Stomach (tissue), 9 donors: ENCODE measurements around the gene TIGD1. TPM values are rescaled to one million over a fixed set of nuclear protein-coding genes. Genes with fewer than 3 reads are reported as not detected.

ENCODE experiments used
- DNase-seq, 2 donors: peaks; one replicate each; pipeline versions ENCODE4 v3.0.0 to v3.0.0-alpha.2; 2013 to 2019
- H3K27ac ChIP-seq, 5 donors: fragments of 200-600 bp in 4 of 5; sonication (generic) in 4 of 5; one replicate each; pipeline ENCODE4 v1.5.1; 2013 to 2019; ENCODE audit warnings: mild to moderate bottlenecking in 1 of 5, moderate library complexity in 1 of 5
- H3K27me3 ChIP-seq, 3 donors: fragments of 200-600 bp; sonication (generic); one replicate each; pipeline ENCODE4 v1.5.1; 2017 to 2019; ENCODE audit warnings: mixed run types in 1 of 3
- H3K36me3 ChIP-seq, 4 donors: fragments of 200-600 bp; sonication (generic); 1 replicate in 3 of 4; 2 replicates in 1 of 4; pipeline ENCODE4 v1.5.1; 2016 to 2019
- H3K4me1 ChIP-seq, 4 donors: fragments of 200-600 bp; sonication (generic); one replicate each; pipeline ENCODE4 v1.5.1; 2016 to 2019
- H3K4me3 ChIP-seq, 4 donors: fragments of 200-600 bp; sonication (generic) in 3 of 4; one replicate each; pipeline ENCODE4 v1.5.1; 2016 to 2019; ENCODE audit warnings: mild to moderate bottlenecking in 1 of 4
- H3K9me3 ChIP-seq, 4 donors: fragments of 200-600 bp; sonication (generic); one replicate each; pipeline ENCODE4 v1.5.1; 2016 to 2019
- EP300 ChIP-seq: sonication (generic); formaldehyde crosslinking; IDR thresholded peaks from one replicate; pipeline ENCODE4 v1.6.1; 2017; ENCODE audit warnings: antibody characterized with exemption
- POLR2A ChIP-seq, 4 donors: fragments of 450-650 bp; IDR thresholded peaks; one replicate each; pipeline ENCODE4 v1.6.1; 2016; ENCODE audit warnings: antibody characterized with exemption in 4 of 4, control low read depth in 2 of 4, mild to moderate bottlenecking in 1 of 4, moderate library complexity in 1 of 4
- POLR2AphosphoS5 ChIP-seq, 3 donors: sonication (generic); formaldehyde crosslinking; IDR thresholded peaks; one replicate each; pipeline ENCODE4 v1.6.1; 2016; ENCODE audit warnings: antibody characterized with exemption in 3 of 3
- WGBS, 5 donors: extraction: QIAGEN DNeasy Blood & Tissue Kit in 3 of 5; methylation state at CpG; one replicate each; pipeline versions ENCODE4 v1.1.5 to v1.1.7; 2013 to 2018; 5-methylcytosine and 5-hydroxymethylcytosine counted together
- intact Hi-C: fragments of 100-400 bp; cut with DNase I; formaldehyde crosslinking; loops from one replicate; pipeline ENCODE4 v1.15.1; 2023; ENCODE audit warnings: low total_unique reads
- polyA plus RNA-seq, 3 donors: library from polyadenylated mRNA; stranded (reverse); fragments of 200-250 nt; gene quantifications; one replicate each; pipeline ENCODE4 v1.2.3, GENCODE V29; 2013
- total RNA-seq, 5 donors: library from RNA; depleted of rRNA; stranded (reverse); fragments of >200 nt; gene quantifications; one replicate each; pipeline versions ENCODE4 v1.1.0 to v1.2.3, GENCODE V29; 2014 to 2016
- TF ChIP-seq, protein P1 (sequence below), 7 experiments: fragments of 450-650 bp in 4 of 7; fragments of 200-600 bp in 3 of 7; sonication (generic) in 3 of 7; IDR thresholded peaks; one replicate each; pipeline ENCODE4 v1.5.1; 2016 to 2019; ENCODE audit warnings: antibody characterized with exemption in 7 of 7, control low read depth in 2 of 7, mild to moderate bottlenecking in 1 of 7
- donor health status: healthy with polysubstance abuse.
- donor health status: Bipolar disorder and iron deficiency.
- donor health status: healthy.

Gene TIGD1
- total and polyA plus RNA-seq, 8 donors: 1.2 to 14.5 (median 6.1) TPM

GRCh38 chr2:232593982-232594381 lies 43.6 kb upstream of the TIGD1 start:
- Histone ChIP-seq H3K4me3 (no peak overlapping the region), H3K27me3 (no peaks in the 10 kb centered on the region), H3K36me3 (no peaks in the 10 kb centered on the region), H3K9me3 (no peaks in the 10 kb centered on the region), H3K4me1 (peaks cover 4 to 16% (median 9%) of the 10 kb centered on the region in 4 donors), H3K27ac (no peak overlapping the region)
- intact Hi-C loops: no loop called here
- no peak for TF ChIP-seq POLR2AphosphoS5 (IDR thresholded peaks at IDR 0.05)
- TF ChIP-seq, protein P1, sequence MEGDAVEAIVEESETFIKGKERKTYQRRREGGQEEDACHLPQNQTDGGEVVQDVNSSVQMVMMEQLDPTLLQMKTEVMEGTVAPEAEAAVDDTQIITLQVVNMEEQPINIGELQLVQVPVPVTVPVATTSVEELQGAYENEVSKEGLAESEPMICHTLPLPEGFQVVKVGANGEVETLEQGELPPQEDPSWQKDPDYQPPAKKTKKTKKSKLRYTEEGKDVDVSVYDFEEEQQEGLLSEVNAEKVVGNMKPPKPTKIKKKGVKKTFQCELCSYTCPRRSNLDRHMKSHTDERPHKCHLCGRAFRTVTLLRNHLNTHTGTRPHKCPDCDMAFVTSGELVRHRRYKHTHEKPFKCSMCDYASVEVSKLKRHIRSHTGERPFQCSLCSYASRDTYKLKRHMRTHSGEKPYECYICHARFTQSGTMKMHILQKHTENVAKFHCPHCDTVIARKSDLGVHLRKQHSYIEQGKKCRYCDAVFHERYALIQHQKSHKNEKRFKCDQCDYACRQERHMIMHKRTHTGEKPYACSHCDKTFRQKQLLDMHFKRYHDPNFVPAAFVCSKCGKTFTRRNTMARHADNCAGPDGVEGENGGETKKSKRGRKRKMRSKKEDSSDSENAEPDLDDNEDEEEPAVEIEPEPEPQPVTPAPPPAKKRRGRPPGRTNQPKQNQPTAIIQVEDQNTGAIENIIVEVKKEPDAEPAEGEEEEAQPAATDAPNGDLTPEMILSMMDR (IDR thresholded peaks at IDR 0.05): no peak
- TF ChIP-seq EP300: no peak
- no peak for TF ChIP-seq POLR2A (IDR thresholded peaks at IDR 0.05)
- 77 to 94% (median 88%) methylated on average over 7 of the region's 7 CpGs for WGBS, 5 donors
- DNase-seq: no peak

GRCh38 chr2:232592772-232593395 lies 42.5 kb upstream of the TIGD1 start:
- 82 to 93% (median 88%) methylated on average over 3 of the region's 3 CpGs for WGBS, 5 donors
- Histone ChIP-seq H3K4me1 (peaks cover 11 to 27% (median 18%) of the 10 kb centered on the region in 4 donors), H3K27ac (peak overlapping the region in 1 of 5 donors; percentile 19), H3K36me3 (no peaks in the 10 kb centered on the region), H3K27me3 (no peaks in the 10 kb centered on the region), H3K9me3 (no peaks in the 10 kb centered on the region), H3K4me3 (no peak overlapping the region)
- intact Hi-C loops: no loop called here
- TF ChIP-seq POLR2A (IDR thresholded peaks at IDR 0.05) (no peak), POLR2AphosphoS5 (IDR thresholded peaks at IDR 0.05) (no peak), EP300 (no peak)
- TF ChIP-seq, protein P1 (IDR thresholded peaks at IDR 0.05): no peak
- DNase-seq: peak in 1 of 2 donors; percentile 23

GRCh38 chr2:232588680-232589585 lies 38.6 kb upstream of the TIGD1 start:
- peak in 1 of 3 donors; percentile 80 for TF ChIP-seq POLR2AphosphoS5 (IDR thresholded peaks at IDR 0.05)
- TF ChIP-seq, protein P1 (IDR thresholded peaks at IDR 0.05): no peak
- Histone ChIP-seq H3K36me3 (peaks cover 0 to 10% (median 4%) of the 10 kb centered on the region in 4 donors), H3K4me1 (peaks cover 11 to 31% (median 18%) of the 10 kb centered on the region in 4 donors), H3K27ac (peak overlapping the region in 3 of 5 donors; percentile 68 to 75 (median 75)), H3K9me3 (peaks cover 0 to 4% (median 0%) of the 10 kb centered on the region in 4 donors), H3K4me3 (no peak overlapping the region), H3K27me3 (no peaks in the 10 kb centered on the region)
- intact Hi-C loops: no loop called here
- peak; percentile 51 to 86 for DNase-seq
- 41 to 62% (median 50%) methylated on average over 18 of the region's 18 CpGs for WGBS, 5 donors

DNA sequence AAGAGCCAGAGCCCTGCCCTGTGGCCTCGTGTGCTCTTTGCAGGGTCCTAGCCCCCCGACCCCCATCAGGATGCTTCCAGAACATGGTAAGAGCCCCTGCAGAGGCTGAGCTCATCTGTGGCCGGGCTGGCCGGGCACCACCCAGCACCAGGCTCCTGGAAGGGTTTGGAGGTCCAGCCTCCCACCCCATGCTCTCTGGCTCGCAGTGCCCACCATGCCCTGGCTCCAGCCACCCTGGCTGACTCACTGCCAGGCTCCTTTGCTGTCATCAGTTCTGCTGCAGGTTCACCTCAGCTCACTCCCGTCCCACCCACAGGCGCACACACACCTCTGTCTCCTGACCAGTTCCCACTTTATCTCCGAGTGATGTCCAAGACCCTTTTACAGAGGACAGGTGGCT lies 37.7 kb upstream of the TIGD1 start:
- DNase-seq: no peak
- Histone ChIP-seq H3K4me1 (peaks cover 11 to 29% (median 18%) of the 10 kb centered on the region in 4 donors), H3K27me3 (no peaks in the 10 kb centered on the region), H3K27ac (peak overlapping the region in 3 of 5 donors; percentile 68 to 75 (median 75)), H3K9me3 (peaks cover 0 to 6% (median 0%) of the 10 kb centered on the region in 4 donors), H3K4me3 (no peak overlapping the region), H3K36me3 (peaks cover 0 to 19% (median 13%) of the 10 kb centered on the region in 4 donors)
- TF ChIP-seq EP300 (no peak), POLR2AphosphoS5 (IDR thresholded peaks at IDR 0.05) (no peak), POLR2A (IDR thresholded peaks at IDR 0.05) (no peak)
- TF ChIP-seq, protein P1 (IDR thresholded peaks at IDR 0.05): no peak
- 83 to 90% (median 89%) methylated on average over 7 to 8 of the region's 8 CpGs for WGBS, 5 donors
- intact Hi-C loops: no loop called here
